Measurements from ENCODE around the gene COL23A1.

DNA sequence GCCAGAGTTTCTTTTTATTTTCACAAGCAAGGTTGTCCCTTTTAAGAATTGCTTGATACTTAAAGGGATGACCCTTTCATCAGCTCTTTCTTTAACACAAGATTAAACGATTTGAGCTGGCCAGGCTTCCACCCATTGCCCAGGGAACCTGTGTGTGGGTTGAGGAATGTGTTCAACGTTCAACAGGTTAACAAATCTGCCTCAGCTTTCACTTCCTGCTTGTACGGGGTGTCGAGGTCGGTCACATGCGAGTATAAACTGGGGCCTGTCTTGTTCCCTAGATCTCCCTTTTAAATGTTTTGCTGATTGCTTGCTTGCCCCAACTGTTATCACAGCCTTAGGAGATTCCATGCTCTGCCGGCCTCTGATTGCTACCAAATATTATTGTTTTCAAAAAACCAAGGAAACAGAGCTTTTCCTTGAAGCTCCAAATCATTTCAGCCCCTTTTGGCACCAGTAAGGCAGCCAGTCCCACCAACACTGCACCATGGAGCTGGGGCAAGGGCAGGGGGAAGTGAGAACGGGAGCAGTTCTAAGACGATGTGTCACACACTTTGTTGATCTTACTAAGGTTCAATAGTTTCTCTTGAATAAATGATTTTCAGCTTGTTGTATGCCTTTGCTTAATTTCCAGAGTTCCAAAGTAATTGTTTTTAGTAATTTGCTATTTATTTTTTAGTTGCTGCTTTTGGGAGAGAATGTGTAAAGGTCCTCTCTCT lies 47.3 kb upstream of the COL23A1 start:
- TF ChIP-seq GATA3 (IDR thresholded peaks at IDR 0.05; ENCODE audit: low read depth, low read length) (no peak), GATA2 (IDR thresholded peaks at IDR 0.05; ENCODE audit: low read depth, low read length) (no peak)

Measured in SH-SY5Y (cell line).